Right atrium auricular region (tissue), 2 donors: ENCODE measurements around the gene USH1G. TPM values are rescaled to one million over a fixed set of nuclear protein-coding genes. Genes with fewer than 3 reads are reported as not detected.

Experiments
- DNase-seq: peaks from one replicate; pipeline ENCODE4 v3.0.0-alpha.2; 2019; ENCODE audit warnings: low spot score
- H3K27ac ChIP-seq, 2 donors: fragments of 200-600 bp; sonication (generic); 1 replicate in 1 of 2; 2 replicates in 1 of 2; pipeline ENCODE4 v1.5.1; 2016 to 2019
- H3K27me3 ChIP-seq, 2 donors: fragments of 200-600 bp; sonication (generic); one replicate each; pipeline versions ENCODE4 v1.5.1 to v1.6.0; 2017 to 2019
- H3K36me3 ChIP-seq: fragments of 200-600 bp; sonication (generic); one replicate; pipeline ENCODE4 v1.5.1; 2016
- H3K4me1 ChIP-seq, 2 donors: fragments of 200-600 bp; sonication (generic); one replicate each; pipeline versions ENCODE4 v1.5.1 to v1.6.0; 2017 to 2019
- H3K4me3 ChIP-seq, 2 donors: fragments of 200-600 bp; sonication (generic); 1 replicate in 1 of 2; 2 replicates in 1 of 2; pipeline ENCODE4 v1.5.1; 2017 to 2019; ENCODE audit warnings: mild to moderate bottlenecking in 1 of 2, moderate library complexity in 1 of 2
- H3K9me3 ChIP-seq, 2 donors: fragments of 200-600 bp; sonication (generic); one replicate each; pipeline ENCODE4 v1.5.1; 2019
- CTCF ChIP-seq, 2 donors: fragments of 200-600 bp; sonication (generic); IDR thresholded peaks; one replicate each; pipeline ENCODE4 v1.5.1; 2019; ENCODE audit warnings: antibody characterized with exemption in 2 of 2
- total RNA-seq, 2 donors: library from RNA; depleted of rRNA; stranded (reverse); fragments of >200 nt; gene quantifications; one replicate each; pipeline ENCODE4 v1.1.0, GENCODE V29; 2016

The USH1G gene
- total RNA-seq, 2 donors from 2014 or later: 0.20 to 0.22 TPM

- no peak overlapping the region for H3K27ac ChIP-seq
- no peaks in the 10 kb centered on the region for H3K27me3 ChIP-seq
- no peaks in the 10 kb centered on the region for H3K4me1 ChIP-seq
- H3K36me3 ChIP-seq: no peaks in the 10 kb centered on the region
- H3K4me3 ChIP-seq: no peak overlapping the region
- no peak for DNase-seq
- no peaks in the 10 kb centered on the region for H3K9me3 ChIP-seq
- no peak for TF ChIP-seq CTCF (IDR thresholded peaks at IDR 0.05)
Measured at GRCh38 chr17:74945543-74945942, 22.5 kb upstream of the USH1G start.

- Histone ChIP-seq H3K4me3 (no peak overlapping the region), H3K27me3 (no peaks in the 10 kb centered on the region), H3K4me1 (no peaks in the 10 kb centered on the region), H3K36me3 (no peaks in the 10 kb centered on the region), H3K27ac (no peak overlapping the region), H3K9me3 (no peaks in the 10 kb centered on the region)
- no peak for TF ChIP-seq CTCF (IDR thresholded peaks at IDR 0.05)
- DNase-seq: no peak
Measured at GRCh38 chr17:74943808-74944522, 20.9 kb upstream of the USH1G start.

GRCh38 chr17:74941128-74941725, 18.2 kb upstream of the USH1G start:
- peaks cover 0 to 2% of the 10 kb centered on the region in 2 donors for H3K4me1 ChIP-seq
- H3K27me3 ChIP-seq: peaks cover 5% of the 10 kb centered on the region in 2 donors
- TF ChIP-seq CTCF (IDR thresholded peaks at IDR 0.05): no peak

GRCh38 chr17:74939534-74939933, 16.5 kb upstream of the USH1G start:
- Histone ChIP-seq H3K36me3 (no peaks in the 10 kb centered on the region), H3K4me1 (peaks cover 0 to 11% of the 10 kb centered on the region in 2 donors), H3K4me3 (no peak overlapping the region), H3K27ac (no peak overlapping the region), H3K27me3 (peaks cover 16 to 18% of the 10 kb centered on the region in 2 donors), H3K9me3 (no peaks in the 10 kb centered on the region)
- DNase-seq: no peak
- TF ChIP-seq CTCF (IDR thresholded peaks at IDR 0.05): no peak

More at GRCh38 chr17:74941128-74941725, 18.2 kb upstream of the USH1G start:
- no peak overlapping the region for H3K27ac ChIP-seq
- DNase-seq: no peak
- no peaks in the 10 kb centered on the region for H3K36me3 ChIP-seq
- H3K4me3 ChIP-seq: no peak overlapping the region
- no peaks in the 10 kb centered on the region for H3K9me3 ChIP-seq

GRCh38 chr17:74938194-74938950, 15.3 kb upstream of the USH1G start:
- Histone ChIP-seq H3K27me3 (peaks cover 16 to 18% of the 10 kb centered on the region in 2 donors), H3K27ac (no peak overlapping the region), H3K4me1 (peaks cover 0 to 11% of the 10 kb centered on the region in 2 donors), H3K9me3 (no peaks in the 10 kb centered on the region), H3K36me3 (no peaks in the 10 kb centered on the region), H3K4me3 (no peak overlapping the region)
- TF ChIP-seq CTCF (IDR thresholded peaks at IDR 0.05): no peak
- no peak for DNase-seq
